ENCODE results near the gene H3-3A. TPM values are rescaled to one million over a fixed set of nuclear protein-coding genes. Genes with fewer than 3 reads are reported as not detected.
A peak's percentile ranks its signal among the peaks of the same experiment; 100 is the strongest.

Gene H3-3A
- total and polyA plus RNA-seq, 2 of the 8 experiments (the other 6 are each of a cell fraction or from before 2014, with no cell fraction given): 1,157 to 1,223 TPM

- no peaks in the 10 kb centered on the region for H3K79me1 ChIP-seq (ENCODE audit: low read depth, low read length)
- DNase-seq (ENCODE audit: low read depth in 1 of 2, low spot score in 2 of 2) (no peak), FAIRE-seq (no peak)
- no peak overlapping the region for H3K27ac ChIP-seq (ENCODE audit: low read depth, low read length)
- peak overlapping the region; percentile 52 for H3K56ac ChIP-seq (replicated peaks; ENCODE audit: insufficient read length, low read depth, low read length)
- no peak overlapping the region for H4K5ac ChIP-seq (ENCODE audit: insufficient read length, low read depth, low read length)
- no peaks in the 10 kb centered on the region for H3K4me1 ChIP-seq (replicated peaks in 1 of 4; ENCODE audit: control insufficient read depth in 3 of 4, insufficient read depth in 4 of 4, low read length in 3 of 4)
- no peak overlapping the region for H4K91ac ChIP-seq (replicated peaks; ENCODE audit: insufficient read length, low read length)
- no peaks in the 10 kb centered on the region for H3K23me2 ChIP-seq (ENCODE audit: low read depth, low read length)
- H3K9me3 ChIP-seq (ENCODE audit: insufficient read depth in 2 of 2, low read depth in 1 of 2, low read length in 1 of 2): no peaks in the 10 kb centered on the region
- no peak overlapping the region for H2BK120ac ChIP-seq (replicated peaks; ENCODE audit: low read depth, low read length)
- no peak overlapping the region for H3K14ac ChIP-seq (ENCODE audit: insufficient read length)
- H2BK15ac ChIP-seq (ENCODE audit: low read length): no peak overlapping the region
- no peak overlapping the region for H2AFZ ChIP-seq (ENCODE audit: low read length)
- CTCF ChIA-PET (ENCODE audit: partially characterized antibody): interaction anchor here (0.6 to 0.7 kb wide), 4 partner anchors 37 to 190 kb away, joined by 3 to 4 read pairs (median 4); no protein-coding TSS in a partner anchor
- no peaks in the 10 kb centered on the region for H4K20me1 ChIP-seq (replicated peaks in 1 of 2; ENCODE audit: control insufficient read depth in 1 of 2, insufficient read depth in 2 of 2, low read length in 2 of 2)
- H3K4me3 ChIP-seq (ENCODE audit: extremely low read depth in 1 of 4, insufficient read depth in 2 of 4, low read depth in 3 of 4, low read length in 4 of 4): no peak overlapping the region
- no peak overlapping the region for H2BK12ac ChIP-seq (ENCODE audit: low read depth, low read length)
- H3K36me3 ChIP-seq (ENCODE audit: control insufficient read depth in 2 of 4, insufficient read depth in 4 of 4, low read length in 3 of 4): no peaks in the 10 kb centered on the region
- no peak overlapping the region for H3K23ac ChIP-seq (ENCODE audit: insufficient read length)
- no peak overlapping the region for H3K9ac ChIP-seq (replicated peaks in 1 of 4; ENCODE audit: extremely low read depth in 1 of 4, low read depth in 3 of 4, low read length in 3 of 4)
- H4K8ac ChIP-seq (ENCODE audit: extremely low read depth, insufficient read depth, low read length): no peak overlapping the region
- WGBS, 2 experiments (ENCODE audit: extremely low coverage in 1 of 2, insufficient coverage in 1 of 2, insufficient read length in 1 of 2, insufficient replicate concordance in 2 of 2, low coverage in 1 of 2, low lambda C conversion rate in 2 of 2, missing lambda C conversion rate in 1 of 2): 100% methylated on average over 1 of the region's 2 CpGs; no CpG with 5 or more reads in 1 of the 2 experiments
- no peak overlapping the region for H2BK20ac ChIP-seq (ENCODE audit: low read length)
- H3K27me3 ChIP-seq (replicated peaks in 1 of 4; ENCODE audit: control insufficient read depth in 3 of 4, extremely low read depth in 1 of 4, insufficient read depth in 3 of 4, low read length in 3 of 4): no peaks in the 10 kb centered on the region
- no peaks in the 10 kb centered on the region for H3K79me2 ChIP-seq (ENCODE audit: control insufficient read depth in 1 of 2, insufficient read depth in 2 of 2, low read length in 2 of 2)
- POLR2A ChIA-PET (ENCODE audit: partially characterized antibody): interaction anchor here (1.3 kb wide), 1 partner anchor 41 kb away, joined by 3 read pairs; the partner anchor contains the start of gene H3-3A
- no peak overlapping the region for H2BK5ac ChIP-seq (ENCODE audit: low read depth, low read length)
- TF ChIP-seq NRF1 (IDR thresholded peaks at IDR 0.05; ENCODE audit: low read depth, low read length): no peak
- no peak for TF ChIP-seq E2F6 (IDR thresholded peaks at IDR 0.05)
- TF ChIP-seq CBX8 (IDR thresholded peaks at IDR 0.05; ENCODE audit: borderline replicate concordance, low read depth, low read length): no peak
- no peak for TF ChIP-seq CTBP2 (IDR thresholded peaks at IDR 0.05; ENCODE audit: borderline replicate concordance, insufficient read depth, insufficient read length, low read length)
- TF ChIP-seq KDM5A (IDR thresholded peaks at IDR 0.05; ENCODE audit: low read length): no peak
- TF ChIP-seq RAD21 (IDR thresholded peaks at IDR 0.05 in 1 of 2, conservative IDR thresholded peaks at IDR 0.05 in 1 of 2; ENCODE audit: low read depth in 2 of 2, low read length in 2 of 2): no peak
- no peak for TF ChIP-seq CTCF (IDR thresholded peaks at IDR 0.05; ENCODE audit: control extremely low read depth in 1 of 3, insufficient read depth in 1 of 3, low read depth in 1 of 3, low read length in 3 of 3)
- H3K4ac ChIP-seq (replicated peaks; ENCODE audit: insufficient read length, low read depth, low read length): no peak overlapping the region
- H2AK5ac ChIP-seq (ENCODE audit: low read depth, low read length): no peak overlapping the region
- no peak overlapping the region for H3K18ac ChIP-seq (ENCODE audit: extremely low read depth, low read length)
- no peak overlapping the region for H3K4me2 ChIP-seq (ENCODE audit: insufficient read depth in 1 of 2, low read depth in 2 of 2, low read length in 2 of 2)
Measured at GRCh38 chr1:226021801-226022200, 40.7 kb upstream of the H3-3A start.

Measured in H1 (cell line).